HG03439 (cell line): ENCODE results near the gene B4GALT5.

Source experiments
- ATAC-seq: cut with Tn5 transposase; IDR thresholded peaks from one replicate; pipeline ENCODE4 v1.9.1; 2021; ENCODE audit warnings: mild to moderate bottlenecking, moderate library complexity; ENCODE audit not compliant: unreplicated experiment

Gene B4GALT5

GRCh38 chr20:49660912-49661311 lies 52.8 kb downstream of the B4GALT5 start:
- no peak for ATAC-seq

GRCh38 chr20:49659056-49659455 lies 54.6 kb downstream of the B4GALT5 start:
- ATAC-seq: no peak

- ATAC-seq: no peak
Observed at GRCh38 chr20:49658508-49658907, 55.2 kb downstream of the B4GALT5 start.

GRCh38 chr20:49657118-49657901 lies 56.4 kb downstream of the B4GALT5 start:
- no peak for ATAC-seq

GRCh38 chr20:49656304-49656703 lies 57.4 kb downstream of the B4GALT5 start:
- ATAC-seq: no peak

- no peak for ATAC-seq
Observed at GRCh38 chr20:49653925-49654434, 59.7 kb downstream of the B4GALT5 start.

- ATAC-seq: no peak
Observed at GRCh38 chr20:49649672-49650071, 64.0 kb downstream of the B4GALT5 start.

- no peak for ATAC-seq
Observed at GRCh38 chr20:49647550-49647949, 66.1 kb downstream of the B4GALT5 start.

- no peak for ATAC-seq
Observed at GRCh38 chr20:49646528-49646927, 67.2 kb downstream of the B4GALT5 start.

- ATAC-seq: no peak
Observed at GRCh38 chr20:49646126-49646525, 67.6 kb downstream of the B4GALT5 start.

GRCh38 chr20:49644980-49645565 lies 68.6 kb downstream of the B4GALT5 start:
- ATAC-seq: no peak

GRCh38 chr20:49642816-49643215 lies 70.9 kb downstream of the B4GALT5 start:
- no peak for ATAC-seq

- no peak for ATAC-seq
Observed at GRCh38 chr20:49641683-49642656, 71.7 kb downstream of the B4GALT5 start.

GRCh38 chr20:49637046-49637637 lies 76.5 kb downstream of the B4GALT5 start:
- ATAC-seq: no peak

GRCh38 chr20:49636447-49636846 lies 77.2 kb downstream of the B4GALT5 start:
- ATAC-seq: no peak

GRCh38 chr20:49635866-49636265 lies 77.8 kb downstream of the B4GALT5 start:
- ATAC-seq: no peak

GRCh38 chr20:49635166-49635565 lies 78.5 kb downstream of the B4GALT5 start:
- ATAC-seq: no peak

- no peak for ATAC-seq
Observed at GRCh38 chr20:49634116-49634515, 79.6 kb downstream of the B4GALT5 start.

- ATAC-seq: no peak
Observed at GRCh38 chr20:49633643-49634042, 80.0 kb downstream of the B4GALT5 start.

GRCh38 chr20:49633023-49633422 lies 80.7 kb downstream of the B4GALT5 start:
- ATAC-seq: no peak
